IPS-18c (cell line): ENCODE data around the gene SPRR5.

Experiments
- H3K4me3 ChIP-seq: 2 replicates; pipeline ENCODE4 v1.7.0; 2013; ENCODE audit warnings: low read depth, mild to moderate bottlenecking, low read length, moderate library complexity; ENCODE audit not compliant: insufficient read depth
- H3K9me3 ChIP-seq: one replicate; pipeline ENCODE4 v1.6.1; 2013; ENCODE audit warnings: mild to moderate bottlenecking, low read length, moderate library complexity; ENCODE audit not compliant: control insufficient read depth, insufficient read depth

SPRR5 gene

GRCh38 chr1:152969036-152969435 is 22.0 kb downstream of the SPRR5 start:
- Histone ChIP-seq H3K9me3 (no peaks in the 10 kb centered on the region), H3K4me3 (no peak overlapping the region)

- Histone ChIP-seq H3K4me3 (no peak within 1 kb of the TSS), H3K9me3 (no peaks in the 10 kb centered on the region)
Measured at GRCh38 chr1:152970495-152970894, 23.5 kb downstream of the SPRR5 start, which contains the start of gene SPRR4. Gene SPRR4, plus strand, starts transcription at chr1:152970648. Its CDS starts 1,243 bp downstream, at chr1:152971891.

GRCh38 chr1:152972196-152972886 is 25.3 kb downstream of the SPRR5 start:
- Histone ChIP-seq H3K9me3 (no peaks in the 10 kb centered on the region), H3K4me3 (no peak overlapping the region)

GRCh38 chr1:152976688-152977087 is 29.7 kb downstream of the SPRR5 start:
- no peak overlapping the region for H3K4me3 ChIP-seq
- H3K9me3 ChIP-seq = no peaks in the 10 kb centered on the region

DNA sequence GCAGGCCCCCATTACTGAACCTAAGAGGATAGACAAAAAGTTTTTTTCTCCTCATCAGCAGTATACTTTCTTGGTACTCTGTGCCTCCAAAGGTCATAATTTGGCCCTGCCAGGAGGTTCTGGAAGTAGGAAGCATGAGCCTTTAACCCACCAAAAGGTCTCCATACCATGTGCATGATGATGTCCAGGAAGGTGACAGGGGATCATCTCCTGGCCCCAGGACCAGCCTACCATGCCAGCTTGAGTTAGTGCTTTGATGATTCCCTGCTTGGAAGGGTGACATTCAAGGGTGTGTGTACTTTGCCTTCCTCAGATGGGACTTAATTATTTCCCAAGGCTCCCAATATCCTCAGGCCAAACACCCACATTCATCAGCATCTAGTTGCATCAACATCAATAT is 30.6 kb downstream of the SPRR5 start:
- Histone ChIP-seq H3K9me3 (no peaks in the 10 kb centered on the region), H3K4me3 (no peak overlapping the region)

- Histone ChIP-seq H3K9me3 (no peaks in the 10 kb centered on the region), H3K4me3 (no peak overlapping the region)
Measured at GRCh38 chr1:152980676-152981075, 33.7 kb downstream of the SPRR5 start.

DNA sequence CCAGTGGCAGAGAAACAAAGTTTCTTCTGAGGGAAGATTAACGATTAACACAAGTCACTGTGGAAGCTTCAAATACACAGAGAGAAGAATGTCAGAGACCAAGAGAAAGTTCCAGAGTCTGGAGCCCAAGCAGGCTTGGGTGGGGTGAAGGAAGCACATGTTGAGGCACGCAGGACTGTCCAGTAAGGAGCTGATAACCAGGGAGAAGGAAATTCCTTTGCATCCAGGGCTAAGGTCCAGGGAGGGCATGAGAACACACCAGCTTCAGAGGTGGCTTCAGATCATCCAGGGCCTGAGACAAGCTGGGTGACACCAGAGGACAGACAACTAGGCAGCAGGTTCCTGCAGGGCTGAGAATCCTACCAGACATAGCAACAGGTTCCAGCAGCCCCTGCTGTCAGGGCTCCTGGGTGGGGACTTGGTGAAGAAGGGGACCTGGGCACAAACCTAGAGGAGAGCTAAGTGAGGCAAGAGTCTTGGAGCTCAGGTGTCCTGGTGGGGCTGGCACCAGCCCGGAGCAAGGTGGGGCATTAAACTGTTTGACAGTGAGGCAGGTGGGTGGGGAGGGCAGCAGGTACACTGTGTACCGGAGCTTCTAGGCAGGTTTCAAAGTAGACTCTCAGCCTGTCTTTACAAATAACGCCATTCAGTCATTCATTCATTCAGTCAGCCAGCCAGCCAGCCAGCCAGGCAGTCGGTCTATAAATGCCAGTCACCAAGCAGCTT is 34.3 kb downstream of the SPRR5 start:
- Histone ChIP-seq H3K4me3 (no peak overlapping the region), H3K9me3 (no peaks in the 10 kb centered on the region)

DNA sequence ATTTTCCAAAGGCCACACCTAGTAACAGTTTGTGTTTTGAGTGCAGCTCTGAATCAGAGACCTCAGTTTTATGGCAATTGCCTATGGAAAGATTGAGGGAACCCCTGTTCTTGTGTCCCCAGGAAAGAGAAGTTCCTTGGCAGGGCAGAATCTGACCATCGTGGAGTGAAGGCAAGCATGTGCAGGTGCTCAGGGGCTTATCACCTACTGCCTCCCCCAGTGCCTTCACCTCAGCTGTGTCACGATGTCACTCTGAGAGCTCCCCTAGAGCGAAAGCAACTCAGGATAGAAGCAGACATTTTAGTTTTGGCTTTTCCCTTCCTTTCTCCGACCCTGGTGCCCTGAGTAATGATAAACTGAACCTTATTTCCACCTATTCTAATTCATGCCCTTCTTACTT is 35.1 kb downstream of the SPRR5 start:
- Histone ChIP-seq H3K9me3 (no peaks in the 10 kb centered on the region), H3K4me3 (no peak overlapping the region)

GRCh38 chr1:152983234-152983633 is 36.2 kb downstream of the SPRR5 start:
- no peak overlapping the region for H3K4me3 ChIP-seq
- H3K9me3 ChIP-seq = no peaks in the 10 kb centered on the region

DNA sequence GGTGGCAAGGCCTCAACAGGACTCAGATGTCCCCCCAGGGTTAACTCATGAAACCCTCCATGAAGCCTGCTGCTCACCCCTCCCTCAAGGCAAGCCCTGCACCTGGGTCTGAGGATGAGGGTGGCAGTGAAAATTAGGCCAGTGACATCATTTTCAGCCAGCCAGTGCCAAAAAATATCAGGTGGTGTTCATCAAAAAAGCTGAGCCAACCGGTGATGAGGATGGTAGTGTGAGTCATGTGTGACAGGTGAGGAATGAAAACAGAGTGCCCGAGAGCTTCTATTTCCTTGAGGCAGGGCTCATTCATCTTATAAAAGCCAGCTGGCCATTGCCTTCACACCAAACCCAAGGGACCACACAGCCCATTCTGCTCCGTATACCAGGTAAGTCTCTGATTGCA is 36.7 kb downstream of the SPRR5 start, which contains the start of gene SPRR1A:
TSS of gene SPRR1A (plus strand) at position 339 of the 400 bp plus-strand sequence. CDS start 1,150 bp downstream, outside the sequence.
- Histone ChIP-seq H3K9me3 (no peaks in the 10 kb centered on the region), H3K4me3 (no peak within 1 kb of the TSS)

DNA sequence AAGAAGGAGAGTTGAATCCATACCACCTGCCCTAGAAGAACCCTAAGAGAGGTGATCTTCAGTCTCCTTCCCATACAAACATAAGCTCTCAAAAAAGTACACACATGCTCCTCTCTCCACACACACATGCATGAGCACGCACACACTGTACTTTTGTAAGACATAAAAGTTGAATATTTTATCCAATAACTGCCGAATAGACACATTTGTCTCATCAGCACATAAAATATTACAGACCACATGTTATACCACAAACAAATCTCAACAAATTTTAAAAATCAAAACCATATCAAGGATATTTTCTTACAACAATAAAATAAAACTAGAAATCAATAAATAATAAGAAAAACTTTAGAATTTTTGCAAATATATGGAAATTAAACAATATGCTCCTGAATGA is 39.6 kb downstream of the SPRR5 start:
- Histone ChIP-seq H3K9me3 (no peaks in the 10 kb centered on the region), H3K4me3 (no peak overlapping the region)

DNA sequence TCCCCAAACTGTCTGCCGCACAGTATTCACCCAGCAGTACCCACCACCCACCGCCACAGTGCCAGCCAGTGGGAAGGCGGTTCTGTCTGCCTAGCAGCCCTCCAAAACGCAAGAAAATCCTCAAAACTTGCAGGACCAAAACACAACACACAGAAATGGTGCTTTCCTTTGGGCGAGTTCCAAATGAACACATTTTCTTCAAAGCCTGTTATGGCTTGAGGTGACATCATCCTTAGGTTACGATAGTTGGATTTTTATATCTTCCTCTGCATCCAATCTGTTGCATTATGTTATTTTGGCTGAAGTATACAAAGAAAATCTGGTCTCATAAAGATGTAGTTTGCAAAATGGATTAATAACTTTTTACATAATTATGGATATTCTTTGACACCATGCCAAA is 46.2 kb downstream of the SPRR5 start:
- no peak overlapping the region for H3K4me3 ChIP-seq

GRCh38 chr1:152995842-152996241 is 48.8 kb downstream of the SPRR5 start:
- H3K9me3 ChIP-seq = no peaks in the 10 kb centered on the region
- H3K4me3 ChIP-seq = no peak overlapping the region

More for the DNA sequence above, 46.2 kb downstream of the SPRR5 start:
- H3K9me3 ChIP-seq = no peaks in the 10 kb centered on the region

DNA sequence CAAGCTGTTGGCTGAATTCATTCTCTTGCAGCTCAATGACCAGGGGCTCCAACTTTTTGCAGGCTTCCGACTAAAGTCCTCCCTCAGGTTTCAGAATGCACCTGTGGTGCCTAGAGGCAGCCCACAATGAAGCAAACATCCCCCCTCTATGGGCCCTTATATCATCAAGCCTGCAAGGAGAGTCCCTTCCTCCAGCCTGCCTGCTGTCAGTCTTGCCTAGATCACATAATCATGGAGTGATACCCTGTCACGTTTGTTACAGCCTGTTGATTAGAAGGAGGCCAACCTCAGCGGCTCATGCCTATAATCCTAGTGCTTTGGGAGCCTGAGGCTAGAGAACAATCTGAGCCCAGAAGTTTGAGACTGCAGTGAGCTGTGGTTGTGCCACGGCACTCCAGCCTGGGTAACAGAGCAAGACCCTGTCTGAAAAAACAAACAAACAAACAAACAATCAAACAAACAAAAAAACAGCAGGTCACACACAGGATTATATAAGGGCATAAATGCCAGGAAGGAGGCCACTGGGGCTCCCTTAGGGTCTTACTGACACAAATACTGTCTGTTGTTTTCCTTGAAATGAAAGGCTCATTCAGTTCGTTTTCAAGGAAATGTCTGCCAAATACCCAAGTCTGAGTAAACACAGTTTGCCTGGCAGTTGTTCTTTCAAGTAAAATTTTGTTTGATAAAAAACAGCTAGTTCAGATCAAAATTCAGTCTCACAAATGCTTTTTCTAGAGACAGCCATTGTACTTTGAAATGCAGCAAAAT is 49.8 kb downstream of the SPRR5 start:
- H3K4me3 ChIP-seq = no peak overlapping the region

GRCh38 chr1:152997901-152998300 is 50.9 kb downstream of the SPRR5 start:
- Histone ChIP-seq H3K4me3 (no peak overlapping the region), H3K9me3 (no peaks in the 10 kb centered on the region)

More for the DNA sequence above, 49.8 kb downstream of the SPRR5 start:
- H3K9me3 ChIP-seq = no peaks in the 10 kb centered on the region

DNA sequence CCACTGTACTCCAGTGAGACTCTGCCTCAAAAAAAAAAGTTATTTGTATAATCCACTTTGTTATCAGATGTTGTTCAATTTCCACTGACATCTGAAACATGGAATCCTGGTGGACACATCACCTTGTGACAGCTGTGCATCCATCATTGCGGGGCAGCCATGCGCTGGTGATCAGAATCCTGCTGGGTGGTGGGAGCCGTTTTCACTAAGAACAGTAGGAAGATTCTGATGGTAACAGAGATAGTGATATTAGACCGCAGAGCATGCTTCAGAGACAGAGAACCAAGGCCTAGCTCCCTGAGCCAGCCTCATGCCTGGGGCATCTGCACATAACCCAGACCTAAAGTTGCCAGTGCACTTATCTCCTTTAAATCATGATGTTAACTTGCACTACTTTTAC is 51.5 kb downstream of the SPRR5 start:
- Histone ChIP-seq H3K4me3 (no peak overlapping the region), H3K9me3 (no peaks in the 10 kb centered on the region)
